GM21515 (cell line): Measurements from ENCODE around the gene SNRPA.
"Not testable (repeated sequence)": the region's sequence is repeated elsewhere in the genome, so short reads cannot be mapped to it uniquely, and the experiment has no call there.

Experiments
- ATAC-seq: cut with Tn5 transposase; IDR thresholded peaks from one replicate; pipeline ENCODE4 v1.9.1; 2021; ENCODE audit not compliant: unreplicated experiment

The SNRPA gene

GRCh38 chr19:40800339-40800996 is 49.5 kb downstream of the SNRPA start:
- no peak for ATAC-seq

- no peak for ATAC-seq
Observed at GRCh38 chr19:40800997-40801377, 50.0 kb downstream of the SNRPA start.

GRCh38 chr19:40801426-40802299 is 50.7 kb downstream of the SNRPA start:
- ATAC-seq = no peak

- ATAC-seq = no peak
Observed at GRCh38 chr19:40802300-40803169, 51.5 kb downstream of the SNRPA start.

GRCh38 chr19:40803170-40803856 is 52.3 kb downstream of the SNRPA start:
- no peak for ATAC-seq

GRCh38 chr19:40803857-40804782 is 53.1 kb downstream of the SNRPA start:
- ATAC-seq = no peak

- ATAC-seq = no peak
Observed at GRCh38 chr19:40804783-40805242, 53.8 kb downstream of the SNRPA start.

- ATAC-seq = no peak
Observed at GRCh38 chr19:40805258-40805868, 54.4 kb downstream of the SNRPA start.

GRCh38 chr19:40806423-40807146 is 55.6 kb downstream of the SNRPA start:
- no peak for ATAC-seq

GRCh38 chr19:40807147-40808020 is 56.4 kb downstream of the SNRPA start:
- no peak for ATAC-seq

- no peak for ATAC-seq
Observed at GRCh38 chr19:40808021-40808325, 57.0 kb downstream of the SNRPA start.

- ATAC-seq = no peak
Observed at GRCh38 chr19:40808497-40808896, 57.5 kb downstream of the SNRPA start.

- no peak for ATAC-seq
Observed at GRCh38 chr19:40809358-40810086, 58.5 kb downstream of the SNRPA start.

- no peak for ATAC-seq
Observed at GRCh38 chr19:40810160-40810559, 59.2 kb downstream of the SNRPA start.

- ATAC-seq = not testable (repeated sequence)
Observed at GRCh38 chr19:40810649-40811408, 59.8 kb downstream of the SNRPA start.
